ENCODE results near the gene CYP2D6. TPM values are rescaled to one million over a fixed set of nuclear protein-coding genes. Genes with fewer than 3 reads are reported as not detected.
"Not testable (repeated sequence)": the region's sequence is repeated elsewhere in the genome, so short reads cannot be mapped to it uniquely, and the experiment has no call there.

CYP2D6 gene
- total and polyA plus RNA-seq, 10 of the 15 experiments (the other 5 are each of a cell fraction or from before 2014, with no cell fraction given): 0.08 to 1.4 (median 0.39) TPM

- H3K9me3 ChIP-seq (replicated peaks; ENCODE audit: control insufficient read depth, insufficient read depth, low read length): peaks cover 11% of the 10 kb centered on the region; the same call in 2 of the 3 replicates
- RAD21 ChIA-PET (ENCODE audit: unreplicated experiment); in situ Hi-C loops (cut with MboI); H3K4me2 ChIP-seq (ENCODE audit: control insufficient read depth, insufficient read depth); H3K27me3 ChIP-seq (replicated peaks in 1 of 2; ENCODE audit: control insufficient read depth in 2 of 2, insufficient read depth in 2 of 2, low read length in 1 of 2); H3K79me2 ChIP-seq (ENCODE audit: control insufficient read depth, insufficient read depth, low read length); H3K27ac ChIP-seq (ENCODE audit: control insufficient read depth, insufficient read depth); SMC1A ChIA-PET (ENCODE audit: uncharacterized antibody, unreplicated experiment); H3K4me1 ChIP-seq (ENCODE audit: control insufficient read depth, insufficient read depth, low read length); H3K4me3 ChIP-seq; ATAC-seq; FAIRE-seq; intact Hi-C loops (cut with micrococcal nuclease; ENCODE audit: unreplicated experiment); DNase-seq (ENCODE audit: low read depth, low spot score); H2AFZ ChIP-seq (ENCODE audit: control insufficient read depth, low read depth, low read length); H4K20me1 ChIP-seq (ENCODE audit: control insufficient read depth, insufficient read depth); BruUV-seq (replicated peaks); H3K36me3 ChIP-seq (ENCODE audit: control insufficient read depth in 2 of 2, insufficient read depth in 2 of 2, low read length in 1 of 2); POLR2A ChIA-PET; H3K9ac ChIP-seq (ENCODE audit: control insufficient read depth, insufficient read depth, low read length): not testable (repeated sequence)
- 78% methylated on average over 6 of the region's 6 CpGs for WGBS (ENCODE audit: insufficient coverage, insufficient replicate concordance, low lambda C conversion rate, missing lambda C conversion rate)
- CTCF ChIA-PET: interaction anchor here (0.6 kb wide), 1 partner anchor 150 kb away, joined by 4 read pairs; no protein-coding TSS in a partner anchor
- TF ChIP-seq CBX5 (IDR thresholded peaks at IDR 0.05; ENCODE audit: low read depth): peak; percentile 63
Observed at GRCh38 chr22:42115420-42115830, 15.2 kb downstream of the CYP2D6 start.

GRCh38 chr22:42114721-42115120, 15.9 kb downstream of the CYP2D6 start:
- in situ Hi-C loops (cut with MboI): no loop called here
- Histone ChIP-seq H3K9ac (ENCODE audit: control insufficient read depth, insufficient read depth, low read length) (no peak overlapping the region), H3K4me3 (no peak overlapping the region), H2AFZ (ENCODE audit: control insufficient read depth, low read depth, low read length) (no peak overlapping the region), H3K79me2 (ENCODE audit: control insufficient read depth, insufficient read depth, low read length) (no peaks in the 10 kb centered on the region), H3K9me3 (replicated peaks; ENCODE audit: control insufficient read depth, insufficient read depth, low read length) (peaks cover 11% of the 10 kb centered on the region; the same call in 2 of the 3 replicates), H4K20me1 (ENCODE audit: control insufficient read depth, insufficient read depth) (no peaks in the 10 kb centered on the region), H3K27me3 (replicated peaks in 1 of 2; ENCODE audit: control insufficient read depth in 2 of 2, insufficient read depth in 2 of 2, low read length in 1 of 2) (no peaks in the 10 kb centered on the region), H3K36me3 (ENCODE audit: control insufficient read depth in 2 of 2, insufficient read depth in 2 of 2, low read length in 1 of 2) (no peaks in the 10 kb centered on the region), H3K4me1 (ENCODE audit: control insufficient read depth, insufficient read depth, low read length) (no peaks in the 10 kb centered on the region), H3K4me2 (ENCODE audit: control insufficient read depth, insufficient read depth) (no peak overlapping the region), H3K27ac (ENCODE audit: control insufficient read depth, insufficient read depth) (no peak overlapping the region)
- intact Hi-C loops (cut with micrococcal nuclease; ENCODE audit: unreplicated experiment): loop anchor here (1.0 to 5.0 kb wide), 2 partner anchors 148 to 162 kb away; partner anchors contain the start of gene SMIM45
- peak; percentile 19; the same call in 1 of the 3 replicates for ATAC-seq
- POLR2A ChIA-PET: no interaction called here
- WGBS (ENCODE audit: insufficient coverage, insufficient replicate concordance, low lambda C conversion rate, missing lambda C conversion rate): 85% methylated on average over 7 of the region's 7 CpGs
- no peak for FAIRE-seq
- RAD21 ChIA-PET (ENCODE audit: unreplicated experiment): no interaction called here
- BruUV-seq (replicated peaks): no TSS peak
- SMC1A ChIA-PET (ENCODE audit: uncharacterized antibody, unreplicated experiment): no interaction called here
- CTCF ChIA-PET: no interaction called here
- DNase-seq (ENCODE audit: low read depth, low spot score): no peak
- TF ChIP-seq HDGF (IDR thresholded peaks at IDR 0.05) (no peak), LARP7 (IDR thresholded peaks at IDR 0.05) (no peak), CEBPB (IDR thresholded peaks at IDR 0.05; ENCODE audit: borderline replicate concordance in 1 of 2, low read depth in 2 of 2, low read length in 2 of 2) (no peak), MXI1 (IDR thresholded peaks at IDR 0.05; ENCODE audit: low read depth, low read length) (no peak), STAT3 (IDR thresholded peaks at IDR 0.05; ENCODE audit: low read depth, low read length) (no peak), RELB (IDR thresholded peaks at IDR 0.05; ENCODE audit: low read depth) (no peak), SIX5 (IDR thresholded peaks at IDR 0.05; ENCODE audit: low read depth, low read length, severe bottlenecking) (no peak), CUX1 (IDR thresholded peaks at IDR 0.05; ENCODE audit: insufficient replicate concordance, low read depth, low read length) (no peak), SMC3 (IDR thresholded peaks at IDR 0.05; ENCODE audit: borderline replicate concordance, low read length) (0 out of 2 replicates have a peak, but pooled peaks have one; percentile 15)

Measured in GM12878 (cell line).